Metanephros (tissue), 1 donor: ENCODE measurements around the gene TCN1. TPM values are rescaled to one million over a fixed set of nuclear protein-coding genes. Genes with fewer than 3 reads are reported as not detected.

ENCODE experiments used
- total RNA-seq: library from RNA; depleted of rRNA; stranded (reverse); fragments of >200 nt; gene quantifications from one replicate; pipeline ENCODE4 v1.2.3, GENCODE V29; 2014

Gene TCN1
- 1.4 TPM for total RNA-seq

GRCh38 chr11:59866397-59866796 is at the start of gene TCN1:
Gene TCN1 (minus strand): TSS chr11:59866487. CDS start chr11:59866470, 17 bp downstream.

GRCh38 chr11:59878575-59878974 is 12.3 kb upstream of the TCN1 start, which contains the start of gene OOSP3:
Gene OOSP3 (plus strand): TSS chr11:59878782. CDS start chr11:59878809, 27 bp downstream.

GRCh38 chr11:59845399-59845798 is 20.9 kb downstream of the TCN1 start, which contains the start of gene CBLIF:
Gene CBLIF (minus strand): TSS chr11:59845499. CDS start chr11:59845453, 46 bp downstream.

GRCh38 chr11:59810189-59810910 is 55.9 kb downstream of the TCN1 start, which contains the start of gene MRPL16:
Gene MRPL16 (minus strand): TSS chr11:59810778. CDS start chr11:59810658, 120 bp downstream.

Other genes starting within 250 kb of the TCN1 start
- 10.0 TPM for gene PATL1, start 197.4 kb downstream of the TCN1 start, total RNA-seq
- gene OR10V1, start 152.6 kb downstream of the TCN1 start, total RNA-seq: not detected
- gene STX3, start 111.1 kb downstream of the TCN1 start, total RNA-seq: 33.5 TPM
- 36.0 TPM for gene MRPL16, start 55.7 kb downstream of the TCN1 start, total RNA-seq
- 0.53 TPM for gene CBLIF, start 21.0 kb downstream of the TCN1 start, total RNA-seq
- not detected for gene OOSP3, start 12.3 kb upstream of the TCN1 start, total RNA-seq
- not detected for gene OOSP1, start 71.9 kb upstream of the TCN1 start, total RNA-seq
- not detected for gene OOSP4A, start 97.5 kb upstream of the TCN1 start, total RNA-seq
- not detected for gene OOSP4B, start 150.7 kb upstream of the TCN1 start, total RNA-seq
- gene OOSP2, start 173.9 kb upstream of the TCN1 start, total RNA-seq: not detected
- gene MS4A3, start 190.2 kb upstream of the TCN1 start, total RNA-seq: 8.8 TPM
- 0.47 TPM for gene MS4A2, start 222.2 kb upstream of the TCN1 start, total RNA-seq